HepG2 (cell line): Measurements from ENCODE around the gene DDRGK1. TPM values are rescaled to one million over a fixed set of nuclear protein-coding genes. Genes with fewer than 3 reads are reported as not detected.

ENCODE experiments used
- ARID5B ChIP-seq: IDR thresholded peaks from 2 replicates; pipeline ENCODE4 v1.4.0; 2020; ENCODE audit warnings: mild to moderate bottlenecking, missing genetic modification reagents
- CBFB ChIP-seq: sonication (generic); formaldehyde crosslinking; IDR thresholded peaks from 2 replicates; pipeline ENCODE4 v1.4.0; 2020; ENCODE audit warnings: missing genetic modification reagents
- CEBPB ChIP-seq: IDR thresholded peaks from 2 replicates; pipeline ENCODE4 v1.6.1; 2011; ENCODE audit warnings: low read depth, low read length, improper control_type of control experiment, borderline replicate concordance
- DDIT3 ChIP-seq: sonication (generic); formaldehyde crosslinking; IDR thresholded peaks from 2 replicates; pipeline ENCODE4 v1.4.0; 2020; ENCODE audit warnings: mild to moderate bottlenecking, missing genetic modification reagents
- ERF ChIP-seq: IDR thresholded peaks from 2 replicates; pipeline ENCODE4 v1.6.1; 2018; ENCODE audit warnings: missing biosample characterization, missing genetic modification reagents
- ETV5 ChIP-seq: IDR thresholded peaks from 2 replicates; pipeline ENCODE4 v1.6.1; 2018; ENCODE audit warnings: missing biosample characterization, missing genetic modification reagents, inconsistent platforms, borderline replicate concordance
- FOXO1 ChIP-seq: sonication (generic); formaldehyde crosslinking; IDR thresholded peaks from 2 replicates; pipeline ENCODE4 v1.4.0; 2020; ENCODE audit warnings: missing genetic modification reagents
- GMEB2 ChIP-seq: IDR thresholded peaks from 2 replicates; pipeline ENCODE4 v1.6.1; 2016; ENCODE audit warnings: missing biosample characterization, missing genetic modification reagents, low read depth
- HBP1 ChIP-seq: IDR thresholded peaks from 2 replicates; pipeline ENCODE4 v1.6.1; 2016; ENCODE audit warnings: low read depth, control low read depth
- HMG20B ChIP-seq: conservative IDR thresholded peaks from 2 replicates; pipeline ENCODE4 v1.6.1; 2016; ENCODE audit warnings: missing genetic modification reagents, missing compliant biosample characterization
- KDM2A ChIP-seq: sonication (generic); formaldehyde crosslinking; IDR thresholded peaks from 2 replicates; pipeline ENCODE4 v1.4.0; 2020; ENCODE audit warnings: low read depth, missing genetic modification reagents, borderline replicate concordance
- NONO ChIP-seq, 2 experiments: fragments of 450-650 bp in 1 of 2; sonication (generic) in 1 of 2; formaldehyde crosslinking in 1 of 2; IDR thresholded peaks in 1 of 2; conservative IDR thresholded peaks in 1 of 2; 2 replicates each; pipeline versions ENCODE4 v1.6.1 to v1.8.0; 2017 to 2022; ENCODE audit warnings: mild to moderate bottlenecking in 1 of 2, missing genetic modification reagents in 1 of 2, moderate library complexity in 1 of 2
- RBM39 ChIP-seq: fragments of 200-400 bp; formaldehyde crosslinking; IDR thresholded peaks from one replicate; pipeline ENCODE4 v1.6.1; 2018; ENCODE audit warnings: antibody characterized with exemption, mild to moderate bottlenecking, low read depth, low read length; ENCODE audit not compliant: poor library complexity, severe bottlenecking
- RELA ChIP-seq: sonication (generic); formaldehyde crosslinking; IDR thresholded peaks from 2 replicates; pipeline ENCODE4 v1.4.0; 2020; ENCODE audit warnings: missing genetic modification reagents
- SMAD1 ChIP-seq: sonication (generic); formaldehyde crosslinking; IDR thresholded peaks from 2 replicates; pipeline ENCODE4 v1.4.0; 2020; ENCODE audit warnings: missing genetic modification reagents, low read depth, mild to moderate bottlenecking, borderline replicate concordance
- SMYD3 ChIP-seq: sonication (generic); formaldehyde crosslinking; IDR thresholded peaks from 2 replicates; pipeline ENCODE4 v1.8.1; 2023; ENCODE audit warnings: mild to moderate bottlenecking, missing genetic modification reagents
- TBL1XR1 ChIP-seq: fragments of 150-350 bp; IDR thresholded peaks from 2 replicates; pipeline ENCODE4 v1.6.1; 2014; ENCODE audit warnings: borderline replicate concordance, low read length; ENCODE audit not compliant: partially characterized antibody
- THRA ChIP-seq: sonication (generic); formaldehyde crosslinking; IDR thresholded peaks from 2 replicates; pipeline ENCODE4 v1.4.0; 2020; ENCODE audit warnings: missing genetic modification reagents, borderline replicate concordance
- ZNF570 ChIP-seq: sonication (generic); formaldehyde crosslinking; IDR thresholded peaks from 2 replicates; pipeline ENCODE4 v1.4.0; 2020; ENCODE audit warnings: mild to moderate bottlenecking, missing genetic modification reagents, borderline replicate concordance
- ZUFSP ChIP-seq: sonication (generic); formaldehyde crosslinking; IDR thresholded peaks from 2 replicates; pipeline ENCODE4 v1.9.0; 2021; ENCODE audit warnings: missing genetic modification reagents, mild to moderate bottlenecking, borderline replicate concordance
- polyA plus RNA-seq, 8 experiments: library from polyadenylated mRNA; depleted of rRNA in 3 of 8; stranded (reverse) in 7 of 8; unstranded in 1 of 8; fragments of >200 nt; fragmentation: Illumina TruSeq in 4 of 8; extraction: Trizol in 4 of 8; gene quantifications; 2 replicates each; pipeline versions ENCODE4 v1.2.1 to v1.2.3, GENCODE V29; 2011 to 2016; ENCODE audit warnings: low read depth in 4 of 8, missing spikeins in 1 of 8, mixed read lengths in 1 of 8; ENCODE audit not compliant: insufficient read depth in 1 of 8
- total RNA-seq, 5 experiments: library from RNA; depleted of rRNA; stranded (reverse); fragments of >200 nt; fragmentation: Illumina TruSeq; extraction: Trizol; gene quantifications; 2 replicates each; pipeline ENCODE4 v1.2.3, GENCODE V29; 2016; ENCODE audit warnings: low read depth in 1 of 5

Gene DDRGK1
- total and polyA plus RNA-seq, 2 of the 13 experiments (the other 11 are each of a cell fraction or from before 2014, with no cell fraction given) = 96.7 to 149 TPM

GRCh38 chr20:3210346-3210745 lies 5.9 kb upstream of the DDRGK1 start (continued):
- no peak for TF ChIP-seq CEBPB
- TF ChIP-seq ARID5B (CRISPR knock-in tag) = no peak
- no peak for TF ChIP-seq SMAD1 (CRISPR knock-in tag)
- no peak for TF ChIP-seq DDIT3 (CRISPR knock-in tag)
- TF ChIP-seq SMYD3 (CRISPR knock-in tag) = no peak
- no peak for TF ChIP-seq TBL1XR1
- no peak for TF ChIP-seq NONO (IDR thresholded peaks at IDR 0.05)
- TF ChIP-seq NONO (CRISPR knock-in tag; conservative IDR thresholded peaks at IDR 0.05) = no peak
- no peak for TF ChIP-seq ZNF570 (CRISPR knock-in tag)
- no peak for TF ChIP-seq RELA (CRISPR knock-in tag)
- no peak for TF ChIP-seq RBM39
- TF ChIP-seq HBP1 = no peak
- TF ChIP-seq GMEB2 = no peak
- no peak for TF ChIP-seq FOXO1 (CRISPR knock-in tag)
- no peak for TF ChIP-seq CBFB (CRISPR knock-in tag)
- no peak for TF ChIP-seq KDM2A (CRISPR knock-in tag)
- 0 out of 2 replicates have a peak, but pooled peaks have one; percentile 12 for TF ChIP-seq ZUFSP (CRISPR knock-in tag)
- no peak for TF ChIP-seq ERF
- TF ChIP-seq ETV5 = no peak
- TF ChIP-seq THRA (CRISPR knock-in tag) = no peak
- TF ChIP-seq HMG20B = no peak
